ENCODE data around the gene FCRL5.

- no peak for TF ChIP-seq EZH2phosphoT487 (IDR thresholded peaks at IDR 0.05; ENCODE audit: borderline replicate concordance, low read depth, low read length)
- TF ChIP-seq, protein P1, sequence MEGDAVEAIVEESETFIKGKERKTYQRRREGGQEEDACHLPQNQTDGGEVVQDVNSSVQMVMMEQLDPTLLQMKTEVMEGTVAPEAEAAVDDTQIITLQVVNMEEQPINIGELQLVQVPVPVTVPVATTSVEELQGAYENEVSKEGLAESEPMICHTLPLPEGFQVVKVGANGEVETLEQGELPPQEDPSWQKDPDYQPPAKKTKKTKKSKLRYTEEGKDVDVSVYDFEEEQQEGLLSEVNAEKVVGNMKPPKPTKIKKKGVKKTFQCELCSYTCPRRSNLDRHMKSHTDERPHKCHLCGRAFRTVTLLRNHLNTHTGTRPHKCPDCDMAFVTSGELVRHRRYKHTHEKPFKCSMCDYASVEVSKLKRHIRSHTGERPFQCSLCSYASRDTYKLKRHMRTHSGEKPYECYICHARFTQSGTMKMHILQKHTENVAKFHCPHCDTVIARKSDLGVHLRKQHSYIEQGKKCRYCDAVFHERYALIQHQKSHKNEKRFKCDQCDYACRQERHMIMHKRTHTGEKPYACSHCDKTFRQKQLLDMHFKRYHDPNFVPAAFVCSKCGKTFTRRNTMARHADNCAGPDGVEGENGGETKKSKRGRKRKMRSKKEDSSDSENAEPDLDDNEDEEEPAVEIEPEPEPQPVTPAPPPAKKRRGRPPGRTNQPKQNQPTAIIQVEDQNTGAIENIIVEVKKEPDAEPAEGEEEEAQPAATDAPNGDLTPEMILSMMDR (conservative IDR thresholded peaks at IDR 0.05; ENCODE audit: low read length): no peak
Measured at GRCh38 chr1:157504646-157505045, 47.7 kb downstream of the FCRL5 start.

Data from OCI-LY7 (cell line).